ENCODE measurements around the gene ADK.
"Not testable (repeated sequence)": the region's sequence is repeated elsewhere in the genome, so short reads cannot be mapped to it uniquely, and the experiment has no call there.

ADK gene

GRCh38 chr10:74263996-74264395 lies 113.0 kb downstream of the ADK start:
- H3K9me3 Mint-ChIP-seq: no peaks in the 10 kb centered on the region
- H3K27ac Mint-ChIP-seq: no peak overlapping the region
- H3K36me3 Mint-ChIP-seq (ENCODE audit: low read depth): peaks cover 23% of the 10 kb centered on the region
- peaks cover 26% of the 10 kb centered on the region for H3K4me1 Mint-ChIP-seq (ENCODE audit: low read depth)
- no peak overlapping the region for H3K4me3 Mint-ChIP-seq
- H3K27me3 Mint-ChIP-seq: no peaks in the 10 kb centered on the region
- no peak for DNase-seq

DNA sequence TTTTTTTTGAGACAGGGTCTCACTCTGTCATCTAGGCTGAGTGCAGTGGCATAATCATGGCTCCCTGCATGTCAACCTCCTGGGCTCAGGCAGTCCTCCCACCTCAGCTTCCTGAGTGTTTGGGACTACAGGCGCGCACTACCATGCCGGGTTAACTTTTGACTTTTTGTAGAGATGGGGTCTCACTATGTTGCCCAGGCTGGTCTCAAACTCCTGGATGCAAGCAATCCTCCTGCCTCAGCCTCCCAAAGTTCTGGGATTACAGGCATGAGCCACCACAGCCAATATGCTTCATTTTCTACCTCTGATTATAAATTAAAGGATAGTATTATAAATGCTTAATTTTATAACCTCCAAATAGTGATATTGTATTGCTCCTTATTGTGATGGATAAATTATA lies 121.3 kb downstream of the ADK start:
- no peak overlapping the region for H3K27ac Mint-ChIP-seq
- no peak overlapping the region for H3K4me3 Mint-ChIP-seq
- no peaks in the 10 kb centered on the region for H3K4me1 Mint-ChIP-seq (ENCODE audit: low read depth)
- H3K9me3 Mint-ChIP-seq: no peaks in the 10 kb centered on the region
- no peaks in the 10 kb centered on the region for H3K27me3 Mint-ChIP-seq
- no peak for DNase-seq
- peaks cover 4% of the 10 kb centered on the region for H3K36me3 Mint-ChIP-seq (ENCODE audit: low read depth)

DNA sequence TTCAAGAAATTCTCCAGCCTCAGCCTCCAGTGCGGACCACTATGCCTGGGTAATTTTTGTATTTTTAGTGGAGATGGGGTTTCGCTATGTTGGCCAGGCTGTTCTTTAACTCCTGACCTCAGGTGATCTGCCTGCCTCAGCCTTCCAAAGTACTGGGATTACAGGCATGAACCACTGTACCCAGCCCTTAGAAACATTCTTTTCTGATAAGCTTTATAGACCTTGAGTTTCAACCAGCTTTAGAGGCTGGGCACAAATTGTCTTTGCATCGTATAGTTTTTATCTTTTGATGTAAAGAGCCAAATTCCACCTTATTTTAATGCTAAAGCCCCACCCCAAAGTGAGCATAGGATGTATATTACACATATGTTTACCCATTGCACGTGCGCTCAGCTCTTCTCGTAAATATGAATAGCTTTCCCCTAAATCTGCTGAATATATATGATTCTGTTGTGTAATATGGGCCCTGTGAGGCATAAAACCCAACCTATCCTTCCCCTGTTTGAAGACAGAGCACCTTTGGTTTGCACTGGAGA lies 124.8 kb downstream of the ADK start:
- Mint-ChIP-seq H3K36me3 (ENCODE audit: low read depth) (peaks cover 19% of the 10 kb centered on the region), H3K9me3 (no peaks in the 10 kb centered on the region), H3K27ac (no peak overlapping the region), H3K4me3 (no peak overlapping the region), H3K27me3 (no peaks in the 10 kb centered on the region), H3K4me1 (ENCODE audit: low read depth) (no peaks in the 10 kb centered on the region)
- no peak for DNase-seq

GRCh38 chr10:74276416-74276815 lies 125.4 kb downstream of the ADK start:
- Mint-ChIP-seq H3K27ac (no peak overlapping the region), H3K4me3 (no peak overlapping the region), H3K36me3 (ENCODE audit: low read depth) (peaks cover 22% of the 10 kb centered on the region), H3K4me1 (ENCODE audit: low read depth) (peaks cover 4% of the 10 kb centered on the region), H3K9me3 (no peaks in the 10 kb centered on the region), H3K27me3 (no peaks in the 10 kb centered on the region)
- no peak for DNase-seq

GRCh38 chr10:74282151-74282847 lies 131.3 kb downstream of the ADK start:
- Mint-ChIP-seq H3K36me3 (ENCODE audit: low read depth) (peaks cover 45% of the 10 kb centered on the region), H3K27ac (no peak overlapping the region), H3K9me3 (peaks cover 12% of the 10 kb centered on the region), H3K4me3 (no peak overlapping the region), H3K27me3 (no peaks in the 10 kb centered on the region), H3K4me1 (ENCODE audit: low read depth) (peaks cover 25% of the 10 kb centered on the region)
- no peak for DNase-seq

GRCh38 chr10:74282848-74283210 lies 131.8 kb downstream of the ADK start:
- DNase-seq: no peak
- H3K4me1 Mint-ChIP-seq (ENCODE audit: low read depth): peaks cover 26% of the 10 kb centered on the region
- no peaks in the 10 kb centered on the region for H3K27me3 Mint-ChIP-seq
- H3K27ac Mint-ChIP-seq: no peak overlapping the region
- peaks cover 46% of the 10 kb centered on the region for H3K36me3 Mint-ChIP-seq (ENCODE audit: low read depth)
- no peak overlapping the region for H3K4me3 Mint-ChIP-seq
- H3K9me3 Mint-ChIP-seq: peaks cover 12% of the 10 kb centered on the region

- no peak for DNase-seq
- no peak overlapping the region for H3K27ac Mint-ChIP-seq
- H3K4me1 Mint-ChIP-seq (ENCODE audit: low read depth): peaks cover 33% of the 10 kb centered on the region
- no peak overlapping the region for H3K4me3 Mint-ChIP-seq
- H3K9me3 Mint-ChIP-seq: peaks cover 8% of the 10 kb centered on the region
- no peaks in the 10 kb centered on the region for H3K27me3 Mint-ChIP-seq
- peaks cover 29% of the 10 kb centered on the region for H3K36me3 Mint-ChIP-seq (ENCODE audit: low read depth)
Observed at GRCh38 chr10:74289188-74289587, 138.2 kb downstream of the ADK start.

- H3K9me3 Mint-ChIP-seq: peaks cover 3% of the 10 kb centered on the region
- no peak overlapping the region for H3K4me3 Mint-ChIP-seq
- no peaks in the 10 kb centered on the region for H3K27me3 Mint-ChIP-seq
- H3K27ac Mint-ChIP-seq: peak overlapping the region; percentile 47
- H3K4me1 Mint-ChIP-seq (ENCODE audit: low read depth): peaks cover 29% of the 10 kb centered on the region
- no peak for DNase-seq
- peaks cover 21% of the 10 kb centered on the region for H3K36me3 Mint-ChIP-seq (ENCODE audit: low read depth)
Observed at GRCh38 chr10:74289951-74290350, 138.9 kb downstream of the ADK start.

- DNase-seq: no peak
- Mint-ChIP-seq H3K27me3 (no peaks in the 10 kb centered on the region), H3K27ac (no peak overlapping the region), H3K4me1 (ENCODE audit: low read depth) (peaks cover 31% of the 10 kb centered on the region), H3K36me3 (ENCODE audit: low read depth) (peaks cover 19% of the 10 kb centered on the region), H3K9me3 (no peaks in the 10 kb centered on the region), H3K4me3 (no peak overlapping the region)
Observed at GRCh38 chr10:74290708-74291107, 139.7 kb downstream of the ADK start.

DNA sequence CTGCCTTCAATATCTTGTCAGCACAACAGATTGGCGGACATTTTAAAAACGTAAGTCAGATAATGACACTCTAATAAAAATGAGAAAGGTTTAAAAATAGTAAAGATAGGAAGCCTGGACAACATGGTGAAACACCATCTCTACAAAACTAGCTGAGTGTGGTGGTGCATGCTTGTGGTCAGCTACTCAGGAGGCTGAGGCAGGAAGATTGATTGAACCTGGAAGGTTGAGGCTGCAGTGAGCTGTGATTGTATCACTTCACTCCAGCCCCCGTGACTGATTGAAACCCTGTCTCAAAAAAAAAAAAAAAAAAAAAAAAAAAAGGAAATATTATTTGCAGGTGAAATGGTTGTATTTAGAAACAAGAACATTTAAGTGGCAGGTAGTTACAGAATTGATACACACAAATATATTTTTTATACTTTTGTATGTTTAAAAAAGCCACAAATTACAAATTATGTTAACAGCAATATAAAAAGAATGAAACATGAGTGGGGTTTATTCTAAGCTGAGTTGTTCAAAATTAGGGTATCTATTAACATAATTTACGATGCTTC lies 141.9 kb downstream of the ADK start:
- Mint-ChIP-seq H3K36me3 (ENCODE audit: low read depth) (peaks cover 28% of the 10 kb centered on the region), H3K4me3 (no peak overlapping the region), H3K9me3 (no peaks in the 10 kb centered on the region), H3K27ac (no peak overlapping the region), H3K4me1 (ENCODE audit: low read depth) (peaks cover 27% of the 10 kb centered on the region), H3K27me3 (no peaks in the 10 kb centered on the region)
- no peak for DNase-seq

DNA sequence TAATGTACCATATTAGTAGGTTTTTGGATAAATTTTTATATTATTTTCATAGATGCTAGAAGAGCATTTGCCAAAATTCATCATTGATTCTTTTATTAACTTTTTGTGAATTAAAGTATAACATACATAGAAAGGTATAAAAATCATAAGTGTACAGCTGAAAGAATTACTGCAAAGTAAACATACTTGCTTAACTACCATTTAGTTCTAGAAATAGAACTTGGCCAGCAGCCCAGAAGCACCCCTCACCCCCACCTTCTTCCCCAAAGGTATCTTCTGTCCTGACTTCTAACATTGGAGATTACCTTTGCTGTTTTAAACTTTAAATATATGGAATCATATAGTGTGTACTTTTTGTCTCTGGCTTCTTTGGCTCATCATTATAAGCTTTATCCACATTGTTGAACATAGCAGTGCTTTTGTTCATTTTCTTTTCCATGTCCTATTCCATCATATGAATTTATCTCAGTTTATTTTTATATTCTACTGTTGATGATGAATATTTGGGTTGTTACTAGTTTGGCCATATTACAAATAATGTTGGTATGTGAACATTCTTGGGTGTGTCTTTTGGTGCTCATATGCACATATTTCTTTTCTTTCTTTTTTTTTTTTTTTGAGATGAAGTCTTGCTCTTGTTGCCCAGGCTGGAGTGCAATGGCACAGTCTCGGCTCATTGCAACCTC lies 142.8 kb downstream of the ADK start:
- Mint-ChIP-seq H3K4me3 (no peak overlapping the region), H3K36me3 (ENCODE audit: low read depth) (peaks cover 31% of the 10 kb centered on the region), H3K4me1 (ENCODE audit: low read depth) (peaks cover 22% of the 10 kb centered on the region), H3K9me3 (no peaks in the 10 kb centered on the region), H3K27me3 (no peaks in the 10 kb centered on the region), H3K27ac (no peak overlapping the region)
- no peak for DNase-seq

GRCh38 chr10:74297389-74298080 lies 146.5 kb downstream of the ADK start:
- H3K4me1 Mint-ChIP-seq (ENCODE audit: low read depth): peaks cover 7% of the 10 kb centered on the region
- peaks cover 24% of the 10 kb centered on the region for H3K36me3 Mint-ChIP-seq (ENCODE audit: low read depth)
- H3K4me3 Mint-ChIP-seq: no peak overlapping the region
- H3K27ac Mint-ChIP-seq: no peak overlapping the region
- no peak for DNase-seq
- H3K9me3 Mint-ChIP-seq: no peaks in the 10 kb centered on the region
- no peaks in the 10 kb centered on the region for H3K27me3 Mint-ChIP-seq

DNA sequence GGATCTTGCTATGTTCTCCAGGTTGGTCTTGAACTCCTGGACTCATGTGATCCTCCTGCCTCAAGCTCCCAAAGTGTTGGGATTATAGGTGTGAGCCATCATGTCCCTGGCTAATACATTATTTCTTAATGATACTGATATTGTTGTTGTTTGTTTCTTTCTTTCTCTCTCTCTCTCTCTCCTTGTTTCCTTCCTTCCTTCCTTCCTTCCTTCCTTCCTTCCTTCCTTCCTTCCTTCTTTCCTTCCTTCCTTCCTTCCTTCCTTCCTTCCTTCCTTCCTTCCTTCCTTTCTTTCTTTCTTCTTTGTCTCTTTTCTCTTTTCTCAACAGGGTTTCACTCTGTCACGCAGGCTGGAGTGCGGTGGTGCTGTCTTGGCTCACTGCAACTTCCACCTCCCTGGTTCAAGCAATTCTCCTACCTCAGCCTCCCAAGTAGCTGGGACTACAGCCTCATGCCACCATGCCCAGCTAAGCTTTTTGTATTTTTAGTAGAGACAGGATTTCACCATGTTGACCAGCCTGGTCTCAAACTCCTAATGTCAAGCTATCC lies 149.1 kb downstream of the ADK start:
- not testable (repeated sequence) for DNase-seq; H3K27me3 Mint-ChIP-seq; H3K4me3 Mint-ChIP-seq; H3K4me1 Mint-ChIP-seq (ENCODE audit: low read depth); H3K9me3 Mint-ChIP-seq
- H3K27ac Mint-ChIP-seq: peak overlapping the region; percentile 57
- H3K36me3 Mint-ChIP-seq (ENCODE audit: low read depth): peaks cover 24% of the 10 kb centered on the region

DNA sequence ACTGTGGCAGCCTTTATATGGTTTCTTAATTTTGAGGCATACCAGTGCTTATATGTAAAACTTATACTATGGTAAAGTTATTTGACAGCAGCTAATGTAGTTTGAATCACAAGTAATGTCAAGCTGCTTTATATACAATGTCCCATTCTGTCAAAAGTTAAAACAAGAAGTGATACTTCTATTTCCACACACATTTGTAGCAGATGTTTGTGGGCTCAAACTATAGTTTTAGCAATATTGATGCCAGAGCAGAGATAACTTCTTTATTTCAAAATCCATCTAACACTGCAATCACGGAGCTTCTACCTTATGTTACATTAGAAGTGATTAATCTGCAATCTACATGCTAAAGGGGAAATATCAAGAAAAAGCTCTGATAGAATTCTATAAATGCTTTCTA lies 149.6 kb downstream of the ADK start:
- Mint-ChIP-seq H3K27ac (no peak overlapping the region), H3K4me3 (no peak overlapping the region), H3K27me3 (no peaks in the 10 kb centered on the region), H3K9me3 (no peaks in the 10 kb centered on the region), H3K4me1 (ENCODE audit: low read depth) (peaks cover 7% of the 10 kb centered on the region), H3K36me3 (ENCODE audit: low read depth) (peaks cover 24% of the 10 kb centered on the region)
- DNase-seq: no peak
